Right ventricle myocardium inferior (tissue), 1 donor: ENCODE results near the gene KCNK4. TPM values are rescaled to one million over a fixed set of nuclear protein-coding genes. Genes with fewer than 3 reads are reported as not detected.

ENCODE experiments used
- ATAC-seq: fragments of 200-7000 bp; cut with Tn5 transposase; one replicate; pipeline ENCODE4 v1.9.1; 2020; ENCODE audit warnings: mild to moderate bottlenecking, moderate library complexity
- DNase-seq: peaks from one replicate; pipeline ENCODE4 v3.0.0; 2021; ENCODE audit errors: missing footprints
- intact Hi-C: fragments of 100-400 bp; cut with DNase I; formaldehyde crosslinking; loops from one replicate; pipeline ENCODE4 v1.11.0; 2022
- microRNA-seq: library from miRNA; unstranded; fragments of <30 nt; microRNA quantifications from one replicate; pipeline ENCODE4 v1.2.0, GENCODE V29; 2020
- total RNA-seq: library from RNA; stranded (reverse); fragmentation: NEBNext Ultra II Directional; extraction: Animal tissue kit (Norgen Biotek cat#: 25700); gene quantifications from one replicate; pipeline ENCODE4 v1.2.1, GENCODE V29; 2021
- donor health status: DM: no; HTN: yes; CAD: no; lungs with severe emphysema.

Gene KCNK4
- total RNA-seq, 1 donor from 2014 or later = not detected

DNA sequence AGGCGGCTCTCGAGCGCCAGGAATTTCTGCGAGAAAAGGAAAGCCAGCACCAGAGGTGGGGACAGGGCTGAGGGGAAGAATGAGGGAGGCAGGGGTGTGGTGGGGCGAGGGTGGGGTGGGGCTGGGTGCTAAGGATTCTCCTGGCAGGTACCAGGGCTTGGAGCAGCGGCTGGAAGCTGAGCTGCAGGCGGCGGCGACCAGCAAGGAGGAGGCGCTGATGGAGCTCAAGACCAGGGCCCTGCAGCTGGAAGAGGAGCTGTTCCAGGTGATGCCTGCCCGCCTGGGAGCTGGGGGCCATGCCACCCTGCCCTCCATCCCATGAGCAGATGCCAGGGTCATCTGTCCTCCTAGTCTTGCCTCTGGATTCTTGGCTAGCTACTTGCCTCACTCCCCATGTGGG lies 58.3 kb downstream of the KCNK4 start:
- intact Hi-C loops = no loop called here
- ATAC-seq = no peak
- DNase-seq = no peak

Small RNAs within 50 kb of the gene (microRNA-seq; reads per million reads assigned to microRNA genes)
- not detected for gene MIR7155

Other genes with a start within 250 kb of the KCNK4 start
- 119 TPM for gene MACROD1, start 125.2 kb upstream of the KCNK4 start, total RNA-seq
- gene STIP1, start 105.1 kb upstream of the KCNK4 start, total RNA-seq = 124 TPM
- gene FERMT3, start 84.6 kb upstream of the KCNK4 start, total RNA-seq = 9.6 TPM
- 71.9 TPM for gene TRPT1, start 65.1 kb upstream of the KCNK4 start, total RNA-seq
- gene NUDT22, start 65.0 kb upstream of the KCNK4 start, total RNA-seq = 66.4 TPM
- 53.5 TPM for gene DNAJC4, start 60.8 kb upstream of the KCNK4 start, total RNA-seq
- 272 TPM for gene VEGFB, start 56.7 kb upstream of the KCNK4 start, total RNA-seq
- 50.6 TPM for gene FKBP2, start 50.2 kb upstream of the KCNK4 start, total RNA-seq
- gene PPP1R14B, start 44.4 kb upstream of the KCNK4 start, total RNA-seq = 129 TPM
- gene PLCB3, start 39.8 kb upstream of the KCNK4 start, total RNA-seq = 10.9 TPM
- 89.1 TPM for gene BAD, start 6.6 kb upstream of the KCNK4 start, total RNA-seq
- gene GPR137, start 5.5 kb upstream of the KCNK4 start, total RNA-seq = 28.6 TPM
- gene CATSPERZ, start 9.1 kb downstream of the KCNK4 start, total RNA-seq = not detected
- gene ESRRA, start 14.2 kb downstream of the KCNK4 start, total RNA-seq = 217 TPM
- 92.8 TPM for gene TRMT112, start 26.3 kb downstream of the KCNK4 start, total RNA-seq
- gene PRDX5, start 26.8 kb downstream of the KCNK4 start, total RNA-seq = 410 TPM
- 7.7 TPM for gene CCDC88B, start 48.9 kb downstream of the KCNK4 start, total RNA-seq
- 18.7 TPM for gene RPS6KA4, start 67.9 kb downstream of the KCNK4 start, total RNA-seq